GM12801 (cell line): Measurements from ENCODE around the gene RAB6B.

Source experiments
- CTCF ChIP-seq: IDR thresholded peaks from one replicate; pipeline ENCODE4 v1.5.1; 2011; ENCODE audit warnings: control low read depth; ENCODE audit not compliant: insufficient read length; ENCODE audit errors: extremely low read depth

The RAB6B gene

GRCh38 chr3:133880886-133881455, 14.7 kb downstream of the RAB6B start:
- no peak for TF ChIP-seq CTCF

- no peak for TF ChIP-seq CTCF
Measured at GRCh38 chr3:133880287-133880686, 15.4 kb downstream of the RAB6B start.

- no peak for TF ChIP-seq CTCF
Measured at GRCh38 chr3:133878518-133878917, 17.2 kb downstream of the RAB6B start.

GRCh38 chr3:133877221-133877620, 18.5 kb downstream of the RAB6B start:
- no peak for TF ChIP-seq CTCF

- no peak for TF ChIP-seq CTCF
Measured at GRCh38 chr3:133874761-133875438, 20.8 kb downstream of the RAB6B start.

- no peak for TF ChIP-seq CTCF
Measured at GRCh38 chr3:133874344-133874743, 21.3 kb downstream of the RAB6B start.

GRCh38 chr3:133872781-133873180, 22.9 kb downstream of the RAB6B start:
- TF ChIP-seq CTCF: no peak

- TF ChIP-seq CTCF: no peak
Measured at GRCh38 chr3:133872161-133872560, 23.5 kb downstream of the RAB6B start.
